Measurements from ENCODE around the gene LDAF1.

GRCh38 chr16:21214086-21214485 lies 55.6 kb downstream of the LDAF1 start:
- TF ChIP-seq EZH2 (IDR thresholded peaks at IDR 0.05; ENCODE audit: borderline replicate concordance, low read depth, low read length, poor library complexity, severe bottlenecking) = no peak
- TF ChIP-seq, protein P1, sequence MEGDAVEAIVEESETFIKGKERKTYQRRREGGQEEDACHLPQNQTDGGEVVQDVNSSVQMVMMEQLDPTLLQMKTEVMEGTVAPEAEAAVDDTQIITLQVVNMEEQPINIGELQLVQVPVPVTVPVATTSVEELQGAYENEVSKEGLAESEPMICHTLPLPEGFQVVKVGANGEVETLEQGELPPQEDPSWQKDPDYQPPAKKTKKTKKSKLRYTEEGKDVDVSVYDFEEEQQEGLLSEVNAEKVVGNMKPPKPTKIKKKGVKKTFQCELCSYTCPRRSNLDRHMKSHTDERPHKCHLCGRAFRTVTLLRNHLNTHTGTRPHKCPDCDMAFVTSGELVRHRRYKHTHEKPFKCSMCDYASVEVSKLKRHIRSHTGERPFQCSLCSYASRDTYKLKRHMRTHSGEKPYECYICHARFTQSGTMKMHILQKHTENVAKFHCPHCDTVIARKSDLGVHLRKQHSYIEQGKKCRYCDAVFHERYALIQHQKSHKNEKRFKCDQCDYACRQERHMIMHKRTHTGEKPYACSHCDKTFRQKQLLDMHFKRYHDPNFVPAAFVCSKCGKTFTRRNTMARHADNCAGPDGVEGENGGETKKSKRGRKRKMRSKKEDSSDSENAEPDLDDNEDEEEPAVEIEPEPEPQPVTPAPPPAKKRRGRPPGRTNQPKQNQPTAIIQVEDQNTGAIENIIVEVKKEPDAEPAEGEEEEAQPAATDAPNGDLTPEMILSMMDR (conservative IDR thresholded peaks at IDR 0.05; ENCODE audit: low read depth, low read length) = no peak
